T-helper 1 cell (primary cell): ENCODE data around the gene SLX4.

Experiments
- DNase-seq, 5 donors: peaks; one replicate each; pipeline ENCODE4 v3.0.0-alpha.2; 2012 to 2020

SLX4 gene

GRCh38 chr16:3601614-3602319 is 9.6 kb downstream of the SLX4 start:
- no peak for DNase-seq

GRCh38 chr16:3599922-3600321 is 11.5 kb downstream of the SLX4 start:
- DNase-seq, result no peak

- DNase-seq, result no peak
Measured at GRCh38 chr16:3599121-3599520, 12.3 kb downstream of the SLX4 start.

GRCh38 chr16:3598236-3598635 is 13.2 kb downstream of the SLX4 start:
- DNase-seq, result no peak

- DNase-seq, result no peak
Measured at GRCh38 chr16:3597676-3598075, 13.7 kb downstream of the SLX4 start.

GRCh38 chr16:3597226-3597625 is 14.2 kb downstream of the SLX4 start:
- DNase-seq, result no peak

GRCh38 chr16:3596101-3596861 is 15.1 kb downstream of the SLX4 start:
- DNase-seq, result no peak

- DNase-seq, result no peak
Measured at GRCh38 chr16:3595521-3596021, 15.8 kb downstream of the SLX4 start.

- DNase-seq, result no peak
Measured at GRCh38 chr16:3595110-3595486, 16.3 kb downstream of the SLX4 start.

GRCh38 chr16:3594316-3595109 is 16.9 kb downstream of the SLX4 start:
- no peak for DNase-seq

GRCh38 chr16:3592559-3592958 is 18.8 kb downstream of the SLX4 start:
- no peak for DNase-seq

GRCh38 chr16:3591991-3592390 is 19.4 kb downstream of the SLX4 start:
- DNase-seq, result no peak

GRCh38 chr16:3591436-3591803 is 20.0 kb downstream of the SLX4 start:
- DNase-seq, result no peak

- DNase-seq, result no peak
Measured at GRCh38 chr16:3590736-3591435, 20.5 kb downstream of the SLX4 start.

GRCh38 chr16:3589991-3590701 is 21.3 kb downstream of the SLX4 start:
- no peak for DNase-seq

- no peak for DNase-seq
Measured at GRCh38 chr16:3589441-3589921, 21.9 kb downstream of the SLX4 start.

GRCh38 chr16:3589001-3589400 is 22.4 kb downstream of the SLX4 start:
- DNase-seq, result no peak

- DNase-seq, result no peak
Measured at GRCh38 chr16:3587547-3588110, 23.8 kb downstream of the SLX4 start.

- DNase-seq, result no peak
Measured at GRCh38 chr16:3584412-3584811, 27.0 kb downstream of the SLX4 start.

GRCh38 chr16:3583303-3584038 is 27.9 kb downstream of the SLX4 start:
- no peak for DNase-seq
